ENCODE data around the gene SMCP.

DNA sequence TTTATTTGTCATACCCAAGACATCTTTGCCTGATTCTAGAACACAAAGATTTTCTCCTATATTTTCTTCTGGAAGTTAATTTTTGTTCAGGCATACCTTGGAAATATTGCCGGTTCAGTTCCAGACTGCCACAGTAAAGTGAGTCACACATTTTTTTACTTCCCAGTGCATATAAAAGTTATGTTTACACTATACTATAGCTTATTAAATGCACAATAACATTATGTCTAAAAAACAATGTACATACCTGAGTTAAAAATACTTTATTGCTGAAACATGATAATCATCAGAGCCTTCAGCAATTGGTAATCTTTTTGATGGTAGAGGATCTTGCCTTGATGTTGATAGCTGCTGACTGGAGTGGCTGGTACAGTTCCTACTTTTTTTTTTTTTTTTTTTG lies 10.0 kb downstream of the SMCP start:
- no peak for TF ChIP-seq POLR2A (IDR thresholded peaks at IDR 0.05)
- TF ChIP-seq, protein P1, sequence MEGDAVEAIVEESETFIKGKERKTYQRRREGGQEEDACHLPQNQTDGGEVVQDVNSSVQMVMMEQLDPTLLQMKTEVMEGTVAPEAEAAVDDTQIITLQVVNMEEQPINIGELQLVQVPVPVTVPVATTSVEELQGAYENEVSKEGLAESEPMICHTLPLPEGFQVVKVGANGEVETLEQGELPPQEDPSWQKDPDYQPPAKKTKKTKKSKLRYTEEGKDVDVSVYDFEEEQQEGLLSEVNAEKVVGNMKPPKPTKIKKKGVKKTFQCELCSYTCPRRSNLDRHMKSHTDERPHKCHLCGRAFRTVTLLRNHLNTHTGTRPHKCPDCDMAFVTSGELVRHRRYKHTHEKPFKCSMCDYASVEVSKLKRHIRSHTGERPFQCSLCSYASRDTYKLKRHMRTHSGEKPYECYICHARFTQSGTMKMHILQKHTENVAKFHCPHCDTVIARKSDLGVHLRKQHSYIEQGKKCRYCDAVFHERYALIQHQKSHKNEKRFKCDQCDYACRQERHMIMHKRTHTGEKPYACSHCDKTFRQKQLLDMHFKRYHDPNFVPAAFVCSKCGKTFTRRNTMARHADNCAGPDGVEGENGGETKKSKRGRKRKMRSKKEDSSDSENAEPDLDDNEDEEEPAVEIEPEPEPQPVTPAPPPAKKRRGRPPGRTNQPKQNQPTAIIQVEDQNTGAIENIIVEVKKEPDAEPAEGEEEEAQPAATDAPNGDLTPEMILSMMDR (IDR thresholded peaks at IDR 0.05 in 4 of 5, conservative IDR thresholded peaks at IDR 0.05 in 1 of 5), result no peak

Measured in gastrocnemius medialis (tissue), 4 donors.